Measurements from ENCODE around the gene ALDH2.

GRCh38 chr12:111858778-111859177 is 92.0 kb downstream of the ALDH2 start:
- TF ChIP-seq CTCF (IDR thresholded peaks at IDR 0.05; ENCODE audit: control extremely low read depth in 1 of 3, insufficient read depth in 1 of 3, low read depth in 1 of 3, low read length in 3 of 3) (no peak), EZH2 (IDR thresholded peaks at IDR 0.05; ENCODE audit: low read depth, low read length, severe bottlenecking) (no peak), EP300 (IDR thresholded peaks at IDR 0.05; ENCODE audit: borderline replicate concordance in 1 of 2, low read depth in 2 of 2, low read length in 2 of 2) (no peak), GTF2F1 (IDR thresholded peaks at IDR 0.05; ENCODE audit: borderline replicate concordance, low read depth, low read length) (no peak), POLR2A (IDR thresholded peaks at IDR 0.05; ENCODE audit: control extremely low read depth in 1 of 2, low read depth in 2 of 2, low read length in 2 of 2) (no peak), MAX (IDR thresholded peaks at IDR 0.05) (no peak), JUN (IDR thresholded peaks at IDR 0.05; ENCODE audit: low read depth, low read length) (no peak), KDM1A (IDR thresholded peaks at IDR 0.05; ENCODE audit: borderline replicate concordance, low read length) (no peak)
